AG08395 (cell line): ENCODE measurements around the gene LYPD3.

Experiments used
- DNase-seq: peaks from one replicate; pipeline ENCODE4 v3.0.0; 2012; ENCODE audit warnings: mixed read lengths, low spot score

The LYPD3 gene

DNA sequence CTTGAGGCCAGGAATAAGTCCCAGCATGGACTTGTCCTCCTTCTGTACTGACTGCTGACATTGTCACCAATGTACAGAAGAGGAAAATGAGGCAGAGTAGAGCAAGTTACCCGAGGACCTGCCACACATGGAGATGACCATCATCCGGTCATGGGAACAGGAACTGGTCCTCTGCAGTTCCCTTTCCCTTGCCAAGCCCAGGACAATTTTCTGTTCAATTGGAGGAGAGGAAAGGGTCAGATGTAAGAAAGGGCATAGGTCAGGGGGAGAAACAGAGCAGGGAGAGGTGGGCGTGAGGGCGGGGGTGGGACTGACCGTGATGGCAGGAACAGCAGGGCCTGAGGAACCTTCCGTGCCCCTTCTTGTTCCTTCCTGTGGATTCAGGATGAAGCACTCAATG lies 20.5 kb upstream of the LYPD3 start:
- no peak for DNase-seq

DNA sequence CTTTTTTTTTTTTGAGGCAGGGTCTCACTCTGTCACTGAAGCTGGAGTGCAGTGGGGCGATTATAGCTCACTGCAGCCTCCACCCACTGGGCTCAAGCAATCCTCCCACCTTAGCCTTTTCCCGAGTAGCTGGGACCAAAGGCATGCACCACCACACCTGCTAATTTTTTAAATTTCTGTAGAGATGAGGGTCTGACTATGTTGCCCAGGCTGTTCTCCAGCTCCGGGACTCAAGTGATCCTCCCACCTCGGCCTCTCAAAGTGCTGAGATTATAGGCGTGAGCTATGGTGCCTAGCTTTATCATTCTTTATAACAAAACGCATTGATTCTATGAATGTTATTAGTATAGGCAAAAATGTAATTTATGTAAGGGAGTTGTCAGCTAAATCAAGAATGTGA lies 17.9 kb upstream of the LYPD3 start:
- DNase-seq = no peak

DNA sequence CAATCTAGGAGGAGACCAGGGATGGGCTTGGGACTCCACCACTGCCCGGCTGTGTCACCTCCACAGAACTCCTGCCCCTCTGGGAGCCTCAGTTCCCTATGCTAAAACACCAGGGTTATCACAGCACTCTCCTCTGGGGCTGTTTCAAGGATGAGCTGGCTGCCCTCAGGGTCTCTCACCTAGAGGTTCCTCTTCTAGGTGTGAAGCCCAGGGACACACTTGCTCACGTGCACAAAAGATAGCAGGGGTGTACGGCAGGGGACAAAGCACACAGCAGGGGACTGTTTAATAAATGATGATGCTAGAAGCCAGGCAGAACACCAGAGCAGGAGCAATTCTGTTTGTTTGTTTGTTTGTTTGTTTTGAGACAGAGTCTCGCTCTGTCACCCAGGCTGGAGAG lies 16.8 kb upstream of the LYPD3 start:
- no peak for DNase-seq

DNA sequence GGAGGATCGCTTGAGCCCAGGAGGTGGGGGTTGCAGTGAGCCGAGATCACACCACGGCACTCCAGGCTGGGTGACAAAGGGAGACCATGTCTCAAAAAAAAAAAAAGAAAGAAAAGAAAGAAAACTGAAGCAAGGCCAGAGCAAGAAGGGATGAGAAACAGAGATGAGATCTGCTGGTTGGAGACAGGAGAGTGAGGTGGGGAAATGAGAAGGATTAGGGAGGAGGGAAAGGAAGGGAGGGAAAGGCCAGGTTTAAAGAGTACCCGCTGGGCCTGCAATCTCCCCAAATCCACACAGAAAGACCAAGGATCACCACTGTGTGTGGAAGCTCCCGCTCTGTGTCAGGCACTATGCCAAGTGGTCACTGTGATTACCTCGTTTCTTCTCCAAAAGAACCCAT lies 16.3 kb upstream of the LYPD3 start:
- no peak for DNase-seq

DNA sequence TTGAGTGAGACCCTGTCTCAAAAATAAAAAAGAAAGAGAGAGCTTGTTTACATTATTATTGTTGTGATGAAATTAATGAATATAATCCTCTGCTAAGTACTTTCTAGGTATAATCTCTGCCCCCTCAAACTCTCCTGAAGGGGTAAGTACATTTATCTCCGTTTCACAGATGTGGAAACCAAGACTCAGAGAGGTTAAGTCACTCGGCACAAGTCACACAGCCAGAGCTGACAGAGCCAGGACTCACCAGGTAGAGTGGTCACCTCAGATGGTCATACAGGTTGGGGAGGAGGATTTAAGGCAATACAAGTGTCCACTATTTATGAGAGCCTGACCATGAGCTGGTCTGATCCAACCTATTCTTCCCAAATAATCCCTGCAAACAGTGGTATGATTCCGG lies 15.2 kb upstream of the LYPD3 start:
- no peak for DNase-seq

DNA sequence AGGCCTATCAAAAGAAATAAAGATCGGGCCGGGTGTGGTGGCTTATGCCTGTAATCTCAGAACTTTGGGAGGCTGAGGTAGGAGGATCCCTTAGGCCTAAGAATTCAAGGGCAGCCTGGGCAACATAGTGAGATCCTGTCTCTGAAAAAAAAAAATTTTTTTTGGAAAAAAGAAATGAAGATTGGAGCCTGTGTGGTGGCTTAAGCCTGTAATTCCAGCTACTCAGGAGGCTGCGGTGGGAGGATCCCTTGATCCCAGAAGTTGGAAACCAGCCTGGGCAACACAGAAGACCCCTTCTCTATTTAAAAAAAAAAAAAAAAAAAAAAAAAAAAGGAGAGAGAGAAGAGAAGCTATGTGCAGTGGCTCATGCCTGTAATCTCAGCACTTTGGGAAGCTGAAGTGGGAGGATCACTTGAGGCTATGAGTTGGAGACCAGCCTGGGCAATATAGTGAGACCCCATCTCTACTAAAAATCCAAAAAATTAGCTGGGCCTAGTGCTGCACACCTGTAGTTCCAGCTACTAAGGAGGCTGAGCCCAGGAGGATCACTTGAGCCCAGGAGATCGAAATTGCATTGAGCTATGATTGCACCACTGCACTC lies 14.7 kb upstream of the LYPD3 start:
- no peak for DNase-seq

DNA sequence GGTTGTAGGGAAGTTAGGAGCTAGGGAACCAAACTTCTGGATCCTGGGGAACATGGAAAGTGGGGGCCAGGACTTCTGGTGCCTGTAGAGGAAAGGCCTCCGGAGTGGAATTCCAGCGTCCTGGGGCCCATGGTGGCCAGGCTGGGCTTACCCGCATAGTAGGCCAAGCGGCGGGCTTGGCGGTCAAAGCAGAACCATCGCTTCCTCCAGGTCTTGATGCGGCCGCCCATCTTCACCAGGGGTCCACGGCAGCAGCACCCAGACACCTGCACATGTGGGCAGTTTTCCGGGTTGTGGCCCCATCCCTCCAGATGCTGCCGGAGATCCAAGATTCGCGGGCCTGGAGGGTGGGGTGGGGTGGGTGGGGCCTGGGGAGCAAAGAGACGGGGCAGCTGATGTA lies 13.8 kb upstream of the LYPD3 start:
- DNase-seq = no peak

DNA sequence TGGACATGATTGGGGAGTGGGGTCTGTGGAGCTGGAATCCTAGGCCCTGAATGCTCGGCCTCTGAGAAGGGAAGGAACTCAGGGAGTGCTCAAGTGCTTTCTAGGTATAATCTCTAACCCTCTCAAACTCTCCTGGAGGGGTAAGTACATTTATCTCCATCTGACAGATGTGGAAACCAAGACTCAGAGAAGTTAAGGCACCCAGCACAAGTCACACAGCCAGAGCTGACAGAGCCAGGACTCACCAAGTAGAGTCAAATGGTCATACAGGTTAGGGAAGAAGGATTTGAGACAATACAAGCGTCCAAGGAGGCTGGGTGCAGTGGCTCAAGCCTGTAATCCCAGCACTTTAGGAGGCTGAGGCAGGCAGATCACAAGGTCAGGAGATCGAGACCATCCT lies 12.9 kb upstream of the LYPD3 start:
- DNase-seq = no peak

DNA sequence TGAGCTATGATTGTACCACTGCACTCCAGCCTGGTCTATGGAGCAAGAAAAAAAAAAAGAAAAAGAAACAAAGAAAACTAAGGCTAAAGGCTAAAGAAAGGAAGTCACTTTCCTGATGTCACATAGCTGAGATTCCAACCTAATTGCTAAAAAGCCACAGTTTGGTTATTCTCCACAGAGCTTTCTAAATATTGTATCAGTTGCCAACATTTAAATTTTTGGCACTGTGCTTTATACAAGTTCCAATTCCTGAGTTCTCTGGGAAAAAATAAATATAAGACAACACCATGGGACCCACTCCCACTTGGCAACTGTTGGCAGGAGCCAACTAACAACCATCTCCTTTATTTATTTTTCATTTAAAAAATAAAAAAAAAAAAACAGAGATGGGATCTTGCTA lies 11.2 kb upstream of the LYPD3 start:
- peak; percentile 81 for DNase-seq

DNA sequence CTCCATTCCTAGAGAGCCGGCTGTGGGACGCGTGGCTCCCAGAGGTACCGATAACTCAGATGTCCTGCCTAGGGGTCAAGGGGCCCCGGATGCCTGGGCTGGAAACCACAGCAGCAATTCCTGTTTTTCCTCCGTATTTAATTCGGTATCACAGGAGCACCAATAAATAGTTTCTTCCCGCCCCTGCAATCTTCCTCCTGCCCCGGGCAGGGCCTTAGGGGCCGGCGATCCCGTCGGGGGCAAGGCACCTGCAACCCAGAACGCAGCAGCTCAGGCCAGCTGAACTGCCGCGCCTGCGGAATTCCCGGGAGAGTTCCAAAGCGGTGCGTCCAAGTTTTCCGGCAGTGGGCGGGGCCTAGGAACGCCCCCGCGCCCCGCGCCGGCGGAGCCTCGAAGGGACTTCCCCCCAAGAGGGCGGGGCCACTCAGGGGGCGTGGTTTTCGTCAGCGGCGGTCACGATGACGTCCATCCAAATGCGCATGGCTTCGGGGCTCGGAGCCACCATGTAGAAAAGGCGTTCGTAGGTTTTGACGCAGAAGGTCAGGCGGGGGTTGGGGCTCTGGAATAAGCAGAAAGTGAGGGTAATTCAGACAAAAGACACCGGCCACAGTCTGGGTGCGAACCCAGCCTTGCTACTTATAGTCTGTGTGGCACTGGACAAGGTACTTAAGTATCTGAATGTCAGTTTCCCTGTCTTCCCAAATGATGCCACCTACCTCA lies 9.7 kb upstream of the LYPD3 start:
- DNase-seq = peak; percentile 94

DNA sequence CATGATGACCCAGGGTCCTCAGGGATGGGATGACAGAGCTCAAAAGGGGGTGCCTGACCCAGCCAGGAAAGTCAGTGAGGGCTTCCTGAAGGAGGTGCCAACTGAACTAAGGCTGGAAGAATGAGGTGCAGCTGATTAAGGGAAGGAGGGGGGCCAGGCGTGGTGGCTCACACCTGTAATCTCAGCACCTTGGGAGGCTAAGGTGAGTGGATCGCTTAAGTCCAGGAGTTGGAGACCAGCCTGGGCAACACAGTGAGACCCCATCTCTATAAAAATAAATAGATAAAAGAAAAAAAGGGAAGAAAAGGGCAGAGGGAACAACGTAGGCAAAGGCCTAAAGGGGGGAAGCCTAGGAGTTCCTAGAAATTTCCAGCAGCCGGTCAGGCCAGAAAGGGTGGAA lies 9.1 kb upstream of the LYPD3 start:
- no peak for DNase-seq

DNA sequence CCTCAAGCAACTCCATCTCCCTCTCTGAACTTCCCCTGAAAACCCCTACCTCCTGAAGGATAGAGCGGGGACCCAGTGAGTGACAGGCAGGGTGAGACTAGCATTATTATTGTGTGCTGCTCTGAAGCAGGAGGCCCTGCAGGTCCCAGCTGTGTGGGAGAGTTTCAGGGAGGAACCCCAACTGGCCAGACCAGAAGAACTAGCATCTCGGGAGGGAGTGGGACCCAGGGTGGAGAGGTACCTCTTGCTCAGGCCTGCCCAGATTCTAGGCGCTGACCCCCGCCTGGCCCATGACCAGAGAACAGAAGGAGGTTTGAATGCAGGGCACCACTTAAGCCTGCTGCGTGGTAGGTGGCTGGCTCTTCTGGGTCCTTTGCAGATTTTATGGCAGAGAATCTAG lies 5.7 kb upstream of the LYPD3 start:
- no peak for DNase-seq

DNA sequence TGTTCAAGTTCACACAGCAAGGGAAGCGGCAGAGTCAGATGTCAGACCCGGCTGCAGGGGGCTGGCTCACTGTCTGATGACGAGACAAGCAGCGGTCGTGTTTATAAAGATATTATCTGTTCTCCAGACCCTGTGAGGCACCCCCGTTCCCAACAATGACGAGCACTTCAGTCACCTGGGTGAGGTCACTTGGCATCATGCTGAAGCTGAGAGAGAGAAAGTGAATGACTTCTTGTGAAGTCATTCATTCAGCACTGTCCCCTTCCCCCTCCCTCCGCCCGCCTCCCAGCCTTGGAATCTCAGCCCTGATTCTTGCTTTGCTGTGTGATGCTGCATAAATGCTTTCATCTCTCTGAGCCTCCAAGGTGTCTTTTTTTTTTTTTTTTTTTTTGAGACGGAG lies 4.9 kb upstream of the LYPD3 start:
- no peak for DNase-seq

DNA sequence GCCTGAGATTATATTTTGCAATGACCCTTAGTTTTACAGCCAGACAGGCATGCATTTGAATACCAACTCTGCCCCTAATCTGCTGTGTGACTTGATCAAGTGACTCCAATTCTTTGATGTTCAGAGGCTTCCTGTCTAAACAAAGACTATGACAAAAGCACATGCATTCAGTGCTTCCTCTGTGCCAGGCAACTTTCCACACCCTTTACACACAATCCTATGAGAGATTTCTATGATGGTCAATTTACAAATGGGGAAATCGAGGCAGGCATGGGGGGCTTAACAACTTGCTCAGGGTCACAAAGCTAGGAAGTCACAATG lies 3.7 kb upstream of the LYPD3 start:
- no peak for DNase-seq

DNA sequence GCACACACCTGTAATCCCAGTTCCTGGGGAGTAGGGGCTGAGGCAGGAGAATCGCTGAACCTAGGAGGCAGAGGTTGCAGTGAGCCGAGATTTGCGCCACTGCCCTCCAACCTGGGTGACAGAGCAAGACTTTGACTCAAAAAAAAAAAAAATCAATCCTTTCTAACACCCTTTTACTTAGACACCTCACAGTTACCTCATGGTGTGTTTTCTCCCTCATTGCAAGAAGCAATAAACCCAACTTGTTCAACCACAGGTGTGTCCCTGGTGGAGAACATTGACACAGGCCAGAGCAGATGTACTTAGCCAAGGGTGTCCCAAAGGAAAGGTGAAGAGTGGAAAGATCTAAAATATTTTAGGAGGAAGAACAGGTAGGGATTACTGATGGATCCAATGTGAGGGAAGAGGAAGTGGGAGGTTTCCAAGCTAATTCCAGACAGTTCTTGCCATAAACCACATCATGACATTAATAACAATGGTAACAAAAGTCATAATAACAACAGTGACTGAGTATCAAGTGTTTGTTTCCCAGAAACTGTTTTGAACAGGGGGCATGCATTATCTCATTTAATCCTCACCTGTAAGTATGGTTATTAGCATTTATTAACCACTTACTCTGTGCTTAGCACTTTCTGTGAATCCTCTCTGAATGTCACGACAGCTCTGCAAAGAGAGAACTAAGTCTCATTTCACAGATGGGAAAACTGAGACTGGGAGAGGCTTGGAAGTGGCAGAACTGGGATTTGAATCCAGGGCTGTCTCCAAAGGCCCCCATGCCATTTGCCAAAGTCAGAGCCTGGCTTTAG lies 3.1 kb upstream of the LYPD3 start:
- no peak for DNase-seq

DNA sequence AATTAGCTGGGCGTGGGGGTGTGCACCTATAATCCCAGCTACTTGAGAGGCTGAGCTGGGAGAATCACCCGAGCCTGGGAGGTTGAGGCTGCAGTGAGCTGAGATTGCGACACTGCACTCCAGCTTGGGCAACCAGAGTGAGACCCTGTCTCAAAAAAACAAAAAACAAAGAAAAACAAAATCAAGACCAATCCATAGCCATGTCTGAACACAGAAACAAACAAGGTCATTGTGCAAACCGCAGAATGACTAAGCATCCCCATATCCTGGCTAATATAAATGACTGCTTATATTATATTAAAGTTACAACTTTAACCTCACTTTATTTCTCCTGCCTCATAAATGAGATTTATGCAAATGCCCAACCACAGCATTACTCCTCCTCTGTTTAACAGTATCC lies 2.3 kb upstream of the LYPD3 start:
- no peak for DNase-seq

DNA sequence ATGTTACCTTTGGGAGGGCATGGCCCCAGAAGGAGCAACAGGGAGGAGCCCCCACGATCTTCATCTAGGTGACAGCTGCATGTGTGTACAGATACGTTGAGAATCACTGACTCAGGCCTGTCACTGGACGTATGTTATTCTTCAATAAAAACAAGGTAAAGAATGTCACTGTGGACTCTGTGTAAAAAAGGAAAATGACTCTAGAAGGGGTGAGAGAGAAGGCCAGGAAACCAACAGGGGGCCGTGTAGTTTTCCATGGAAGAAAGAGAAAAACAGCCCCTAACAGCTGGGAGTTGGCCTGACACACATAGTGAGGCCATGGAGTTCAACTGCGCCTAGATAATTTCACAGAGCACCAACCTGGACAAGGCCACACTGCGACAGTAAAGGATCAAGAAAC lies 1.9 kb upstream of the LYPD3 start:
- DNase-seq = no peak

DNA sequence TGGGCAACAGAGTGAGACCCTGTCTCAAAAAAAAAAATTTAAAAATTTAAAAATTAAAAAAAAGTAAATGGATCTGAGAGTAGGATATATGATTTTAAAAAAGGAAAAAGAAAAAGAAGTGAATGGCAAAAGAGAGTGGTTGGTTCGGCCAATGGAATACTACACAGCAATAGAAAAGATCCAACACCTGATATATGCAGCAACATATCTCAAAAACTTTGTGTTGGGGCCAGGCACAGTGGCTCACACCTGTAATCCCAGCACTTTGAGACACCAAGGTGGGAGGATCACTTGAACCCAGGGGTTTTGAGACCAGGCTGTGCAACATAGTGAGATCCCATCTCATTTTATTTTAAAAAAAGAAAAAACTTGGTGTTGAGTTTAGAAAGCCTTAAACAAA lies 1.4 kb upstream of the LYPD3 start:
- no peak for DNase-seq

DNA sequence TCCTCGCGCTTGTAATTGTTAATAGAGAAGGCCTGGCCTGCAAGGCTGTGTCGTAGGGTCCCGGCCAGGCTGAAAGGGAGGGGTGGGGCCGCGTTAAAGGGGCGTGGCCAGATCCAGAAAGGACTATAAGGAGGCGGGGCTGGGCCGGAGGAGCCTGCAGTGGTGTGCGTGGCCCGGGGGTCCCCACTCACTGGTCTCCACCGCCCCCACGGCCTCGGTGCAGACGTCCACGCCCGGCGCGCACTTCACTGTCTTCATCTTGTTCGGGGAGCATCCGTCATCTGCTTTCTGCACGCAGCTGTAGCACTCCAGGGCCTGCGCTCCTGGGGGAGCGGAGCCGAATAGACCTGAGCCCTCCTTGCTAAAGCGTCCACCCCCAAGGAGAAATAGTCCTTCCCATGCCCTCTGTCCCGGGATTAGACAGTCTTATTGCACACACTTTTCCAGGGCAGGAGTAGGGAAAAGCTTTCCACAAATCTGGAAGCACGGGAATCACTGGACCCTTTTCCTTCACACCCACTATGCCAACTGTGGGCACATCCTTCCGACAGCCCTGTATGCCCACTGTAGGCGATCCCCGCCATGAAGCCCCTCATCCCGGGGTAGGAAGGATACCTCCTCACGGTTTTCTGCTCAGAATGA lies 1.2 kb downstream of the LYPD3 start:
- no peak for DNase-seq

DNA sequence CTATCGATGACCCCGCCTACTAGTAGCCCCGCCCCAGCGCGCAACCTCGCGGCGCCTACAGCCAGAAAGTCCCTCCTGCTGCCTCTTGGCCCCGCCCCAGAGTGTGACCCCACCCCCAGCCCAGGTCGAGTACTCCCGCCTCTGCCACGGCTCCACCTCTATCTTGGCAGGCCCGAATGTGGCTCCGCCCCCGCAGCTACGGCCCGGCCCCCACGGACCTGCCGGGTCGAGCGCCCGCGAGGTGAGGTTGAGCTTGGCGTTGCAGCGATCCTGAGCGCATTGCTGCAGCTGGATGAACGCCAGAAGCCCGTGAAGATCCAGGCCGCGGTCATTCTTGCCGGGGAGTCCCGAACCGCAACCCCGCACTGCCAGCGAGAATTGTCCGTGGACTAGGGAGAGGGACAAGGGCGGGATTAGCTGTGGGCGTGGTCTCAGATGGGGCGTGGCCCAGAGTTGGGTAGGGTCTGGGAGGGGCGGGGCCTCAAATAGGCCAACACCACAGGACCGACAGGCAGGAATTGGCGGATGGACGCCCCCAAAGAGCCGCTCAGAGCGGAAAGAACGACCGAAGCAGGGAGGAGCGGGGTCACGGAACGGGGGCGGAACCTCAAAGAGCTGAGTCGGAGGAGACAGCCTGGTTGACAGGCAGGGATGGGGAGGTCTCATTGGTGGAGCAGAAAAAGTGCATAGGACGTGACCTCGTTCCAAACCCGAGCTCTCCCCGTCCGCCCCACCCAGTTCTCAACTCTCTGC lies 1.9 kb downstream of the LYPD3 start:
- DNase-seq = peak; percentile 97

DNA sequence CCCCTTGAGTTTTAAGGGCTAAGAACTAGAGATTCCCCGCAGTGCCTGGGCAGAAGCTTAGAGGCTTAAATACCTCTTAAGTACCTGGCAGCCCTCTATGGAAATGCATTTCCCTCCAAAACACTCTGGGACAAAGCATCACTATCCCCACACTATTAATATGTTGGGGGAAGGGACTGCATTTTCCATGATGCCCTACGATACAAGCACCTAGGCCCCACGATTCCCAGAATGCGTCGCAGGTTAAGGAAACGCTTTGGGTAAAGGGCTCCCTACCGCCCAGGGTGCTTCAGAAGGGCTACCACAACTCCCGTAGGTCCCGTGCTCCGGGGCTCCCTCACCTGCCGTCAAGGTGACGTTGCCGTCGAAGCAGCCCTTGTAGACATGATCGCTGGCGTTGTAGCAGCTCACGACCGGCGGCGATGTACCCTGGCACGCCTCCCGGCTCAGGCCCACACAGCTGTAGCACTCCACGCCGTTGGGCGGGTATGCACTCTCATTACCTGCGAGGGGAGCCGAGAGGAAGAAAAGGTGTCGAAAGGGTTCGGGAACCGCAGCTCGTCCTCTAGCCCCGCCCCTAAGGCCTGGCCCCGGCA lies 2.5 kb downstream of the LYPD3 start:
- no peak for DNase-seq

DNA sequence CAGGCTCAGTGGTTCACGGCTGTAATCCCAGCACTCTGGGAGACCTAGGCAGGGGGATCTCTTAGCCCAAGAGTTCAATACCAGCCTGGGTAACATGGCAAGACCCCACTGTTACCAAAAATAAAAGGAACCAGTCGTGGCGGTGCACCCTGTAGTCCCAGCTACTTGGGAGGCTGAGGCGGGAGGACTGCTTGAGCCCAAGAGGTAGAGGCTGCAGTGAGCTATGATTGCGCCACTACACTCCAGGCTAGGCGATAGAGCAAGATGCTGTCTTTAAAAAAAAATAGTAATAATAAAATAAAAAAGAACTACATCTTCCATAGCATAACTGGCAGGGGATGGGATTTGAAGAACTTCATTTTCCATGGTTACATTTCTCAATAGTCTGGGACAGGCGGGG lies 3.0 kb downstream of the LYPD3 start:
- no peak for DNase-seq
